Measurements from ENCODE around the gene SLITRK2.

Gene SLITRK2

GRCh38 chrX:145861818-145862217 lies 44.2 kb downstream of the SLITRK2 start:
- no peak for DNase-seq

GRCh38 chrX:145865082-145865481 lies 47.5 kb downstream of the SLITRK2 start:
- no peak for DNase-seq
